SHP77 (cell line): ENCODE data around the gene USP6NL.

ENCODE experiments used
- DNase-seq, 2 experiments: peaks; one replicate each; lab custom pipeline; 2025; lab: John Stamatoyannopoulos, UW

USP6NL gene

GRCh38 chr10:11551104-11551503, 60.3 kb downstream of the USP6NL start:
- DNase-seq: no peak

- no peak for DNase-seq
Observed at GRCh38 chr10:11548768-11549099, 62.7 kb downstream of the USP6NL start.

- DNase-seq: no peak
Observed at GRCh38 chr10:11548065-11548767, 63.2 kb downstream of the USP6NL start.

GRCh38 chr10:11546581-11546980, 64.9 kb downstream of the USP6NL start:
- no peak for DNase-seq

- no peak for DNase-seq
Observed at GRCh38 chr10:11541296-11541695, 70.2 kb downstream of the USP6NL start.

GRCh38 chr10:11539191-11539868, 72.1 kb downstream of the USP6NL start:
- DNase-seq: peak; percentile 7 to 15

GRCh38 chr10:11538834-11539190, 72.6 kb downstream of the USP6NL start:
- peak in 1 of 2 experiments; percentile 15 for DNase-seq

- DNase-seq: no peak
Observed at GRCh38 chr10:11536228-11536627, 75.2 kb downstream of the USP6NL start.

- DNase-seq: no peak
Observed at GRCh38 chr10:11535346-11535959, 76.0 kb downstream of the USP6NL start.

- no peak for DNase-seq
Observed at GRCh38 chr10:11533328-11533781, 78.1 kb downstream of the USP6NL start.

- no peak for DNase-seq
Observed at GRCh38 chr10:11532306-11532705, 79.1 kb downstream of the USP6NL start.

GRCh38 chr10:11530806-11531205, 80.6 kb downstream of the USP6NL start:
- DNase-seq: no peak

- DNase-seq: no peak
Observed at GRCh38 chr10:11529276-11529903, 82.1 kb downstream of the USP6NL start.

GRCh38 chr10:11528286-11528685, 83.2 kb downstream of the USP6NL start:
- no peak for DNase-seq

- no peak for DNase-seq
Observed at GRCh38 chr10:11527691-11528255, 83.7 kb downstream of the USP6NL start.

- no peak for DNase-seq
Observed at GRCh38 chr10:11527068-11527467, 84.4 kb downstream of the USP6NL start.

GRCh38 chr10:11525503-11525902, 85.9 kb downstream of the USP6NL start:
- DNase-seq: no peak

GRCh38 chr10:11522821-11523245, 88.6 kb downstream of the USP6NL start:
- no peak for DNase-seq

- DNase-seq: no peak
Observed at GRCh38 chr10:11521860-11522259, 89.6 kb downstream of the USP6NL start.

GRCh38 chr10:11520892-11521291, 90.6 kb downstream of the USP6NL start:
- DNase-seq: no peak

- DNase-seq: no peak
Observed at GRCh38 chr10:11517150-11517549, 94.3 kb downstream of the USP6NL start.

- DNase-seq: no peak
Observed at GRCh38 chr10:11516431-11516746, 95.1 kb downstream of the USP6NL start.
